ENCODE results near the gene CFI. TPM values are rescaled to one million over a fixed set of nuclear protein-coding genes. Genes with fewer than 3 reads are reported as not detected.

CFI gene
- total and polyA plus RNA-seq, 2 donors (not counting 1 experiment from before 2014, with no cell fraction given): not detected

DNA sequence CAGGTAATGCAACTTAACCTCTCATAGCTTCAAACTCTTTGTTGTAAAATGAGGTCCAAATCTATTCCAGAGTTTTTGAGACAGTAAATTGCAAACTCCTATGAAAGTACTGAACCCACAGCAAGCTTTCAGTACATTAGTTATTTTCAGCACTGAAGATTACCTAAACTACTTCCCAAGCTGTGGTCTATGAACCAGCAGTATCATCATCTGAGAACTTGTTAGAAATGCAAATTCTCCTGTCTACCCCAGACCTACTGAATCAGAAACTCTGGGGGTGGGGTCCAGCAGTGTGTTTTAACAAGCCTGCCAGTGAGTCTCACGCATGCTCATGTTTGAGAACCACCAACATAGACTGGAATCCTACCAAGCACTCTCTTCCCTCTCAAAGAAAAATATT, 92.8 kb downstream of the CFI start:
- intact Hi-C loops (cut with micrococcal nuclease): loop anchor here (10.0 kb wide), 1 partner anchor 486 kb away; the partner anchor contains the start of gene ELOVL6
- H3K36me3 ChIP-seq (replicated peaks in 1 of 2; ENCODE audit: control extremely low read depth in 1 of 2, control insufficient read depth in 1 of 2, extremely low read depth in 1 of 2, insufficient read depth in 2 of 2, low read length in 1 of 2): peaks cover 0 to 7% of the 10 kb centered on the region in 2 experiments
- H3K27me3 ChIP-seq (replicated peaks in 1 of 4; ENCODE audit: control extremely low read depth in 1 of 4, control insufficient read depth in 3 of 4, insufficient read depth in 4 of 4, low read length in 3 of 4): no peaks in the 10 kb centered on the region
- no CpG with 5 or more reads among the region's 1 CpG for WGBS (ENCODE audit: insufficient coverage)
- H3K4me3 ChIP-seq (ENCODE audit: control extremely low read depth in 1 of 5, extremely low read depth in 1 of 5, insufficient read depth in 1 of 5, low read depth in 2 of 5, low read length in 4 of 5): no peak overlapping the region
- H3K79me2 ChIP-seq (ENCODE audit: control insufficient read depth, insufficient read depth, low read length): no peaks in the 10 kb centered on the region
- no peak for DNase-seq
- Mint-ChIP-seq H3K27me3 (no peaks in the 10 kb centered on the region), H3K9me3 (ENCODE audit: insufficient read depth) (no peaks in the 10 kb centered on the region), H3K4me3 (no peak overlapping the region), H3K27ac (no peak overlapping the region), H3K4me1 (peaks cover under 1% of the 10 kb centered on the region)
- ATAC-seq (ENCODE audit: low read depth): no peak
- no peaks in the 10 kb centered on the region for H4K20me1 ChIP-seq (ENCODE audit: control insufficient read depth, insufficient read depth, low read length, poor library complexity, severe bottlenecking)
- ChIA-PET POLR2A (no interaction called here), CTCF (no interaction called here)
- H3K9me3 ChIP-seq (ENCODE audit: control extremely low read depth in 1 of 3, control insufficient read depth in 2 of 3, insufficient read depth in 1 of 3, low read length in 2 of 3): no peaks in the 10 kb centered on the region
- no peak overlapping the region for H3K27ac ChIP-seq (ENCODE audit: low read length in 2 of 2)
- peaks cover 1 to 2% of the 10 kb centered on the region in 2 donors for H3K4me1 ChIP-seq (ENCODE audit: control insufficient read depth in 2 of 2, insufficient read depth in 2 of 2, low read length in 2 of 2)
- TF ChIP-seq EZH2 (IDR thresholded peaks at IDR 0.05; ENCODE audit: borderline replicate concordance, insufficient read depth, low read depth, low read length, poor library complexity, severe bottlenecking): no peak
- TF ChIP-seq, protein P1, sequence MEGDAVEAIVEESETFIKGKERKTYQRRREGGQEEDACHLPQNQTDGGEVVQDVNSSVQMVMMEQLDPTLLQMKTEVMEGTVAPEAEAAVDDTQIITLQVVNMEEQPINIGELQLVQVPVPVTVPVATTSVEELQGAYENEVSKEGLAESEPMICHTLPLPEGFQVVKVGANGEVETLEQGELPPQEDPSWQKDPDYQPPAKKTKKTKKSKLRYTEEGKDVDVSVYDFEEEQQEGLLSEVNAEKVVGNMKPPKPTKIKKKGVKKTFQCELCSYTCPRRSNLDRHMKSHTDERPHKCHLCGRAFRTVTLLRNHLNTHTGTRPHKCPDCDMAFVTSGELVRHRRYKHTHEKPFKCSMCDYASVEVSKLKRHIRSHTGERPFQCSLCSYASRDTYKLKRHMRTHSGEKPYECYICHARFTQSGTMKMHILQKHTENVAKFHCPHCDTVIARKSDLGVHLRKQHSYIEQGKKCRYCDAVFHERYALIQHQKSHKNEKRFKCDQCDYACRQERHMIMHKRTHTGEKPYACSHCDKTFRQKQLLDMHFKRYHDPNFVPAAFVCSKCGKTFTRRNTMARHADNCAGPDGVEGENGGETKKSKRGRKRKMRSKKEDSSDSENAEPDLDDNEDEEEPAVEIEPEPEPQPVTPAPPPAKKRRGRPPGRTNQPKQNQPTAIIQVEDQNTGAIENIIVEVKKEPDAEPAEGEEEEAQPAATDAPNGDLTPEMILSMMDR (IDR thresholded peaks at IDR 0.05): no peak
- H3K4me2 ChIP-seq (replicated peaks; ENCODE audit: low read depth, low read length, poor library complexity, severe bottlenecking): no peak overlapping the region
- H3K9ac ChIP-seq (ENCODE audit: low read length): no peak overlapping the region
- no peak overlapping the region for H2AFZ ChIP-seq (ENCODE audit: insufficient read depth, low read depth, low read length, poor library complexity, severe bottlenecking)

- ATAC-seq (ENCODE audit: low read depth) (no peak), DNase-seq (no peak)
- intact Hi-C loops (cut with micrococcal nuclease): loop anchor here (10.0 kb wide), 1 partner anchor 486 kb away; the partner anchor contains the start of gene ELOVL6
- Histone ChIP-seq H3K9me3 (ENCODE audit: control extremely low read depth in 1 of 3, control insufficient read depth in 2 of 3, insufficient read depth in 1 of 3, low read length in 2 of 3) (no peaks in the 10 kb centered on the region), H3K27me3 (replicated peaks in 1 of 4; ENCODE audit: control extremely low read depth in 1 of 4, control insufficient read depth in 3 of 4, insufficient read depth in 4 of 4, low read length in 3 of 4) (no peaks in the 10 kb centered on the region), H3K4me3 (ENCODE audit: control extremely low read depth in 1 of 5, extremely low read depth in 1 of 5, insufficient read depth in 1 of 5, low read depth in 2 of 5, low read length in 4 of 5) (no peak overlapping the region), H3K9ac (ENCODE audit: low read length) (no peak overlapping the region), H3K36me3 (replicated peaks in 1 of 2; ENCODE audit: control extremely low read depth in 1 of 2, control insufficient read depth in 1 of 2, extremely low read depth in 1 of 2, insufficient read depth in 2 of 2, low read length in 1 of 2) (peaks cover 0 to 7% of the 10 kb centered on the region in 2 experiments), H3K27ac (ENCODE audit: low read length in 2 of 2) (no peak overlapping the region), H4K20me1 (ENCODE audit: control insufficient read depth, insufficient read depth, low read length, poor library complexity, severe bottlenecking) (no peaks in the 10 kb centered on the region), H3K4me1 (ENCODE audit: control insufficient read depth in 2 of 2, insufficient read depth in 2 of 2, low read length in 2 of 2) (peaks cover 6 to 7% of the 10 kb centered on the region in 2 donors), H3K79me2 (ENCODE audit: control insufficient read depth, insufficient read depth, low read length) (no peaks in the 10 kb centered on the region), H2AFZ (ENCODE audit: insufficient read depth, low read depth, low read length, poor library complexity, severe bottlenecking) (no peak overlapping the region), H3K4me2 (replicated peaks; ENCODE audit: low read depth, low read length, poor library complexity, severe bottlenecking) (no peak overlapping the region)
- Mint-ChIP-seq H3K9me3 (ENCODE audit: insufficient read depth) (no peaks in the 10 kb centered on the region), H3K27me3 (no peaks in the 10 kb centered on the region), H3K4me3 (no peak overlapping the region), H3K27ac (no peak overlapping the region), H3K4me1 (peaks cover 6% of the 10 kb centered on the region)
- POLR2A ChIA-PET: no interaction called here
- WGBS (ENCODE audit: insufficient coverage): no CpG with 5 or more reads among the region's 2 CpGs
- CTCF ChIA-PET: no interaction called here
- no peak for TF ChIP-seq EZH2 (IDR thresholded peaks at IDR 0.05; ENCODE audit: borderline replicate concordance, insufficient read depth, low read depth, low read length, poor library complexity, severe bottlenecking)
- TF ChIP-seq, protein P1 (IDR thresholded peaks at IDR 0.05): no peak
Observed at GRCh38 chr4:109708435-109708834, 93.4 kb downstream of the CFI start.
